SK-N-SH (cell line): ENCODE data around the gene KNSTRN. TPM values are rescaled to one million over a fixed set of nuclear protein-coding genes. Genes with fewer than 3 reads are reported as not detected.

Source experiments
- CTCF ChIA-PET: fragments of 300-600, 350-600 bp; formaldehyde crosslinking; extraction: SDS; loops from one replicate; lab custom pipeline; 2021; lab: Yijun Ruan, JAX
- POLR2A ChIA-PET: fragments of 350-600 bp; sonication (Branson Sonifier 250); formaldehyde crosslinking; extraction: SDS; loops from one replicate; lab custom pipeline; 2020; ENCODE audit warnings: antibody characterized with exemption, inconsistent platforms; lab: Yijun Ruan, JAX
- DNase-seq: peaks from one replicate; pipeline ENCODE4 v3.0.0; 2012
- H2AFZ ChIP-seq: fragments of 200-600 bp; sonication (generic); 2 replicates; pipeline ENCODE4 v1.8.1; 2016; ENCODE audit warnings: antibody characterized with exemption, mild to moderate bottlenecking, low read depth
- H3F3A ChIP-seq: fragments of 200-600 bp; sonication (generic); replicated peaks from 2 replicates; pipeline ENCODE3; 2016; ENCODE audit warnings: antibody characterized with exemption, mild to moderate bottlenecking; ENCODE audit not compliant: insufficient read depth
- H3K27ac ChIP-seq, 2 experiments: fragments of 200-500 bp in 1 of 2; fragments of 200-600 bp in 1 of 2; sonication (Bioruptor generic) in 1 of 2; sonication (generic), shearing (Covaris generic) in 1 of 2; 2 replicates each; pipeline versions ENCODE4 v1.5.1 to v1.6.1; 2014 to 2016; ENCODE audit warnings: low read depth in 2 of 2, inconsistent platforms in 1 of 2, low read length in 1 of 2, mild to moderate bottlenecking in 1 of 2, mixed read lengths in 1 of 2
- H3K27me3 ChIP-seq: fragments of 200-600 bp; sonication (generic), shearing (Covaris generic); 2 replicates; pipeline ENCODE4 v1.6.1; 2016; ENCODE audit warnings: mixed run types; ENCODE audit not compliant: insufficient read depth
- H3K36me3 ChIP-seq, 2 experiments: fragments of 200-500 bp in 1 of 2; fragments of 200-600 bp in 1 of 2; sonication (Bioruptor generic) in 1 of 2; sonication (generic) in 1 of 2; replicated peaks in 1 of 2; 2 replicates each; pipeline versions ENCODE3 to v1.5.1; 2014 to 2016; ENCODE audit warnings: low read length in 1 of 2, mild to moderate bottlenecking in 1 of 2; ENCODE audit not compliant: insufficient read depth in 2 of 2, control insufficient read depth in 1 of 2
- H3K4me1 ChIP-seq, 2 experiments: fragments of 200-500 bp in 1 of 2; fragments of 200-600 bp in 1 of 2; sonication (Bioruptor generic) in 1 of 2; sonication (generic), shearing (Covaris generic) in 1 of 2; 2 replicates each; pipeline versions ENCODE4 v1.5.1 to v1.6.1; 2014 to 2016; ENCODE audit warnings: low read depth in 1 of 2, low read length in 1 of 2, mixed run types in 1 of 2; ENCODE audit not compliant: insufficient read depth in 2 of 2, control insufficient read depth in 1 of 2
- H3K4me2 ChIP-seq: fragments of 200-600 bp; sonication (generic), shearing (Covaris generic); 2 replicates; pipeline ENCODE4 v1.6.1; 2017; ENCODE audit warnings: mixed run types
- H3K4me3 ChIP-seq, 2 experiments: fragments of 200-500 bp in 1 of 2; fragments of 200-600 bp in 1 of 2; sonication (Bioruptor generic) in 1 of 2; sonication (generic), shearing (Covaris generic) in 1 of 2; 2 replicates each; pipeline versions ENCODE4 v1.5.1 to v1.8.1; 2014 to 2016; ENCODE audit warnings: low read depth in 2 of 2, inconsistent platforms in 1 of 2, low read length in 1 of 2, mild to moderate bottlenecking in 1 of 2, mixed read lengths in 1 of 2, moderate library complexity in 1 of 2
- H3K79me2 ChIP-seq: fragments of 200-600 bp; sonication (generic); 2 replicates; pipeline ENCODE4 v1.8.1; 2017; ENCODE audit warnings: mild to moderate bottlenecking; ENCODE audit not compliant: insufficient read depth
- H3K9ac ChIP-seq: fragments of 200-600 bp; sonication (generic); 2 replicates; pipeline ENCODE4 v1.6.1; 2017; ENCODE audit warnings: mixed run types
- H3K9me2 ChIP-seq: fragments of 200-600 bp; sonication (generic); 2 replicates; pipeline ENCODE4 v1.6.1; 2017; ENCODE audit warnings: mixed run types
- H3K9me3 ChIP-seq: fragments of 200-600 bp; sonication (generic); 2 replicates; pipeline ENCODE4 v1.6.1; 2017; ENCODE audit warnings: mixed run types, mild to moderate bottlenecking, moderate library complexity
- H4K20me1 ChIP-seq: fragments of 200-600 bp; sonication (generic); 2 replicates; pipeline ENCODE4 v1.6.1; 2017; ENCODE audit warnings: mild to moderate bottlenecking, mixed run types; ENCODE audit not compliant: insufficient read depth
- CTCF ChIP-seq: fragments of 200-600 bp; sonication (generic); IDR thresholded peaks from 2 replicates; pipeline ENCODE4 v1.6.1; 2017; ENCODE audit warnings: antibody characterized with exemption, mild to moderate bottlenecking, moderate library complexity
- FOXJ3 ChIP-seq: sonication (generic); formaldehyde crosslinking; IDR thresholded peaks from 2 replicates; pipeline ENCODE4 v1.5.1; 2020; ENCODE audit warnings: mild to moderate bottlenecking, missing genetic modification reagents
- FOXM1 ChIP-seq: IDR thresholded peaks from 2 replicates; pipeline ENCODE4 v1.4.0; 2012; ENCODE audit warnings: low read depth, mild to moderate bottlenecking
- RAD21 ChIP-seq: IDR thresholded peaks from 2 replicates; pipeline ENCODE4 v1.6.1; 2012; ENCODE audit warnings: mild to moderate bottlenecking, low read length
- RCOR1 ChIP-seq: fragments of 150-350 bp; IDR thresholded peaks from 2 replicates; pipeline ENCODE4 v1.6.1; 2017; ENCODE audit warnings: antibody characterized with exemption, low read length
- RFX5 ChIP-seq: IDR thresholded peaks from 2 replicates; pipeline ENCODE4 v1.6.1; 2012; ENCODE audit warnings: mild to moderate bottlenecking, improper control_type of control experiment, low read length
- SIN3A ChIP-seq: IDR thresholded peaks from 2 replicates; pipeline ENCODE4 v1.6.1; 2012; ENCODE audit warnings: low read depth, mild to moderate bottlenecking, low read length, moderate library complexity, borderline replicate concordance
- SMC3 ChIP-seq: IDR thresholded peaks from 2 replicates; pipeline ENCODE4 v1.6.1; 2012; ENCODE audit warnings: low read depth, low read length, improper control_type of control experiment
- TAF1 ChIP-seq: IDR thresholded peaks from 2 replicates; pipeline ENCODE4 v1.6.1; 2012; ENCODE audit warnings: low read depth, mild to moderate bottlenecking, low read length, moderate library complexity, borderline replicate concordance
- TEAD4 ChIP-seq: IDR thresholded peaks from 2 replicates; pipeline ENCODE4 v1.4.0; 2012; ENCODE audit warnings: mild to moderate bottlenecking, borderline replicate concordance; ENCODE audit not compliant: insufficient read depth
- WGBS: methylation state at CpG from one replicate; pipeline ENCODE4 v1.1.6; 2017; ENCODE audit warnings: low lambda C conversion rate; 5-methylcytosine and 5-hydroxymethylcytosine counted together
- polyA plus RNA-seq, 3 experiments: library from polyadenylated mRNA; depleted of rRNA; stranded (reverse); fragments of >200 nt; gene quantifications; 2 replicates each; pipeline ENCODE4 v1.2.3, GENCODE V29; 2012
- TF ChIP-seq, protein P1 (sequence below): IDR thresholded peaks from 2 replicates; pipeline ENCODE4 v1.4.0; 2012; ENCODE audit warnings: low read depth, borderline replicate concordance
- TF ChIP-seq, protein P2 (sequence below): IDR thresholded peaks from 2 replicates; pipeline ENCODE4 v1.4.0; 2012; ENCODE audit warnings: low read depth

The KNSTRN gene
- polyA plus RNA-seq, 1 of the 3 experiments (the other 2 are of a cell fraction) = 25.5 TPM

DNA sequence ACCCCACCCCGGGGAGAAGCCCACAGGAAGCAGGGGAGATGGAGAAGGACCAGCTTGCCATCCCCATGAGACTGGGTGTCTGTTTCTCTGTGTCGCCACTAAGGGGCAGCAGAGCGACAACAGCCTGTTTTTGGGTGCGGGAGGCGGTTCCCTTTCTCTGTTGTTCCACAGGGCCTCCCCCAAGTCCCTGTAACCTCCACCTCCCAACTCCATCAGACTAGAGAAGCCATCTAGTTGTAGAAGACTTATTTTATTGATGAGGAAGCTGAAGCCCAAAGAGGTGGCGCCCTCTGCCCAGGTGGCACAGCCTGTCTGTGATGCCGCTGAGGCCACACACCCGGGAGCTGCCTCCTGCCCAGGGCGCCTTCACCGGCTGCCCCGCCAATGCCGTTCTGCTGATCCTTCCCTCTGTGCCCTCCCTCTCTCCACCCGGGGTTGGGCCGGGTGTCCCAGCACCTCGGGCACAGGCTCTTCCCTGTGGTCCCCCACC lies 37.8 kb upstream of the KNSTRN start:
- H3K9me3 ChIP-seq = no peaks in the 10 kb centered on the region
- CTCF ChIA-PET = interaction anchor here (0.6 to 70.6 kb wide), 26 partner anchors 3 to 220 kb away, joined by 3 to 2194 read pairs (median 5); partner anchors contain the start of genes ANKRD63, BAHD1, CCDC32 and CCDC9B
- 0 out of 2 replicates have a peak overlapping the region, but pooled peaks have one; percentile 57 for H3K4me2 ChIP-seq
- peaks cover 39% of the 10 kb centered on the region for H3F3A ChIP-seq
- no peak overlapping the region for H3K9ac ChIP-seq
- no peak overlapping the region; the same call in 1 of the 2 replicates for H2AFZ ChIP-seq
- H3K27me3 ChIP-seq = no peaks in the 10 kb centered on the region
- peaks cover 31 to 35% of the 10 kb centered on the region in 2 experiments; a peak in 3 of 4 replicates for H3K4me1 ChIP-seq
- no peaks in the 10 kb centered on the region for H3K36me3 ChIP-seq
- no peaks in the 10 kb centered on the region for H3K9me2 ChIP-seq
- TF ChIP-seq RAD21 (peak; percentile 83), SMC3 (peak; percentile 79), TEAD4 (no peak), FOXM1 (no peak), RCOR1 (no peak), CTCF (peak; percentile 80)
- TF ChIP-seq, protein P1, sequence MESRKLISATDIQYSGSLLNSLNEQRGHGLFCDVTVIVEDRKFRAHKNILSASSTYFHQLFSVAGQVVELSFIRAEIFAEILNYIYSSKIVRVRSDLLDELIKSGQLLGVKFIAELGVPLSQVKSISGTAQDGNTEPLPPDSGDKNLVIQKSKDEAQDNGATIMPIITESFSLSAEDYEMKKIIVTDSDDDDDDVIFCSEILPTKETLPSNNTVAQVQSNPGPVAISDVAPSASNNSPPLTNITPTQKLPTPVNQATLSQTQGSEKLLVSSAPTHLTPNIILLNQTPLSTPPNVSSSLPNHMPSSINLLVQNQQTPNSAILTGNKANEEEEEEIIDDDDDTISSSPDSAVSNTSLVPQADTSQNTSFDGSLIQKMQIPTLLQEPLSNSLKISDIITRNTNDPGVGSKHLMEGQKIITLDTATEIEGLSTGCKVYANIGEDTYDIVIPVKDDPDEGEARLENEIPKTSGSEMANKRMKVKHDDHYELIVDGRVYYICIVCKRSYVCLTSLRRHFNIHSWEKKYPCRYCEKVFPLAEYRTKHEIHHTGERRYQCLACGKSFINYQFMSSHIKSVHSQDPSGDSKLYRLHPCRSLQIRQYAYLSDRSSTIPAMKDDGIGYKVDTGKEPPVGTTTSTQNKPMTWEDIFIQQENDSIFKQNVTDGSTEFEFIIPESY = no peak
- TF ChIP-seq, all 33 proteins: peak for 3
- no peaks in the 10 kb centered on the region for H4K20me1 ChIP-seq
- H3K4me3 ChIP-seq = no peak overlapping the region; a peak in 1 of 4 replicates
- peak; percentile 87 for DNase-seq
- H3K79me2 ChIP-seq = peaks cover 16% of the 10 kb centered on the region
- POLR2A ChIA-PET = interaction anchor here (1.1 to 1.3 kb wide), 3 partner anchors 10 to 77 kb away, joined by 3 to 5 read pairs (median 3); no protein-coding TSS in a partner anchor
- WGBS = 47% methylated on average over 13 of the region's 15 CpGs
- H3K27ac ChIP-seq = peak overlapping the region in 1 of 2 experiments; percentile 98; a peak in 2 of 4 replicates

DNA sequence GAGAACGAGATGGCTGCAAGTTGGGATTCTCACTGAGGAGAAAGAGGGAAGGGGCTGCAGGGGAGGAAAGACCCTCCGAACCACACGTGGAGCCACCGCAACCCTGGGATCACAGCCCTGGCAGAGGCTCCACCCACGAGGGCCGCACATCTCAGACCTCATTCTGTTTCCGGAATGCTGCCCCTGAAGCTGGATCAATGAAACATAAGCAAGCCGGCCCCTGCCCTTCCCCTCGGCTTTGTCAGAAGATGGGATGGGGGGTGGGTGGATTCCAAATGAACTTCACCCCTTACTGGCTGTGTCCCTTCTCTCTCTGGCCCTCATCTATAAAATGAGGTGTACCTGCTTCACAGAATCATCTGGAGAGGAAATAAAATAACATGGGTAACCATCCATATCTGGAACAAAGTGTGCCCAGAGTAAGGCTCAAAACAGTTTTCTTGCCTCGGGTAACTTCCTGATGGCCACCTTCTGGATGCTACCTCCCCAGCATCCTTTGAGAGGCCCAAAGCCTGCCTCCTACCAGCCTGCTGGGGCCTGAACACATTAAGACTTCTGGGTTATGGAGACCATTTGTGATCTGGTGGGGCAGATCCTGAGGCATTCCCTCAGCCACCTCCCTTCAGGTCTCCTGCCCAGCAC lies 37.2 kb upstream of the KNSTRN start:
- Histone ChIP-seq H3K27ac (no peak overlapping the region), H2AFZ (no peak overlapping the region; the same call in 1 of the 2 replicates), H3K4me3 (no peak overlapping the region), H3K9me3 (no peaks in the 10 kb centered on the region), H3K9me2 (no peaks in the 10 kb centered on the region), H4K20me1 (no peaks in the 10 kb centered on the region), H3K79me2 (peaks cover 9% of the 10 kb centered on the region), H3K4me2 (no peak overlapping the region), H3K27me3 (no peaks in the 10 kb centered on the region), H3K9ac (no peak overlapping the region), H3K36me3 (no peaks in the 10 kb centered on the region), H3K4me1 (peaks cover 24 to 28% of the 10 kb centered on the region in 2 experiments; a peak in 3 of 4 replicates), H3F3A (peaks cover 35% of the 10 kb centered on the region)
- DNase-seq = no peak
- POLR2A ChIA-PET = interaction anchor here (1.2 to 1.3 kb wide), 2 partner anchors 72 to 77 kb away, joined by 3 to 5 read pairs; no protein-coding TSS in a partner anchor
- CTCF ChIA-PET = interaction anchor here (0.6 to 70.6 kb wide), 22 partner anchors 4 to 220 kb away, joined by 3 to 2194 read pairs (median 7); partner anchors contain the start of genes ANKRD63, BAHD1, CCDC32 and CCDC9B
- WGBS = 67% methylated on average over 10 of the region's 10 CpGs
- TF ChIP-seq SIN3A = no peak
- TF ChIP-seq, protein P2, sequence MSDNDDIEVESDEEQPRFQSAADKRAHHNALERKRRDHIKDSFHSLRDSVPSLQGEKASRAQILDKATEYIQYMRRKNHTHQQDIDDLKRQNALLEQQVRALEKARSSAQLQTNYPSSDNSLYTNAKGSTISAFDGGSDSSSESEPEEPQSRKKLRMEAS = no peak
- TF ChIP-seq FOXM1 = no peak
- no peak for TF ChIP-seq TAF1
- TF ChIP-seq RFX5 = no peak
- TF ChIP-seq, protein P1 = no peak
- no peak for TF ChIP-seq RCOR1
- TF ChIP-seq FOXJ3 (CRISPR knock-in tag) = no peak
